ENCODE measurements around the gene BTG1. TPM values are rescaled to one million over a fixed set of nuclear protein-coding genes. Genes with fewer than 3 reads are reported as not detected.

The BTG1 gene
- total RNA-seq, 1 donor, result 5.6 TPM

DNA sequence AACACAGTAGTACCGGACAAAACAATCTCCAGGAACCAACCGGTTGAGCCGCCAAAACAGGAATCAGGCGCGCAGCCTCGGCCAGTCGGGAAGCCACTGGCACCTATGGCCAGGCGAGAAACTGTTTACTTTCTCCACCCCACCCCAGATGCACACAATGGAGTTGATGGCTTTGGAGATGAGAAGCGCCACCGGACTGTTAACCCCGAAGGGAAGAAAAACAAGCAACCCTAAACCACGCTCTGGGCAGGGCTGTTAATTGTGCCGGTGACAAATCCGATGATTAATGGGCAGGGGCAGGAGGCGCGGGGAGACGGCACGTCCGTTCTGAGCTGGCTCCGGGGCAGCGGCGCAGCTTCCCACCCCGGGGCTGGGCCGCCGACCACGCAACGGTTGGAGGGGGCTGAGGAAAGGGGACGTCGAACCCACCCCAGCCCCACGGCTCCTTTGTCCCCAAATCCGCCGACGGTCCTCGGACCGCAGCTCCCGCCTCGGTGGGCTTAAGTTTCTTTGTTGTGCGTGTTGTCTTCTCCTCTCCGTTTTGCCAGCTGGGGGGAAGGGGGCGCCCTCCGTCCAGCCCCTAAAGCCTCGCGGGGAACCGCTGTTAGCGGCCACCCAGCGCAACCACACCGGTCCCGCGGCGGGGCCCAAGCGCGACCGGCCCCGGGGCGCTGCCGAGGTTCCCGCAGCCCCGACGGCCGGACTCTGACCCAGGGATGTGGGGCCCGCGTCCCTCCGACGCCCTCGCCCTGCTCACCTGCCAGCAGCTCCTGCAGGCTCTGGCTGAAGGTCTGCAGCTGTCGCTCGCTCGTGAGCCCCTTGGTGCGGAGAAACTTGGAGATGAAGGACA, 790 bp downstream of the BTG1 start:
- DNase-seq (ENCODE audit: low read depth), result no peak
- TF ChIP-seq CTCF (IDR thresholded peaks at IDR 0.05; ENCODE audit: insufficient read depth, low read depth, low read length), result no peak
- peak overlapping the region; percentile 92 for H3K4me3 ChIP-seq (ENCODE audit: low read depth, low read length)

GRCh38 chr12:92143686-92144630, 1.7 kb downstream of the BTG1 start:
- peak overlapping the region; percentile 92 for H3K4me3 ChIP-seq (ENCODE audit: low read depth, low read length)
- TF ChIP-seq CTCF (IDR thresholded peaks at IDR 0.05; ENCODE audit: insufficient read depth, low read depth, low read length), result peak; percentile 85
- peak; percentile 98 for DNase-seq (ENCODE audit: low read depth)

DNA sequence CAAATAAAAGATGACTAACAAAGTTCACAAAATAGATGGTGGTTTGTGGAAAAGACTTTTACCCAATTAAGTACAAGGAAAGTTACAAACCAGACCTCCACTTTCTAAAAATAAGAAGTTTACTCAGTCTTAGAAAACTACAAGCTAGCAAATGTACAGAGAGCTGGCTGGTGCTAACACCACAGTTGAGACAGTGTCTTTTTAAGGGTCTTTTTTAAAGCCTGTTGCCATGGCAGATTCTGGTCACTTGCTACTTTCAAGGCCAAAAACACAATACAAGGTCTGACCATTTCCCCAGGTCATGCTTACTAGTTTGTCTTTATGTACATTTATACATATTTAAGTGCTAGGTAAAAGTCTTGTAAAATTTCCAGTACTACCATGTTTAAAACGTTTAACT, 2.4 kb downstream of the BTG1 start:
- no peak for DNase-seq (ENCODE audit: low read depth)
- no peak for TF ChIP-seq CTCF (IDR thresholded peaks at IDR 0.05; ENCODE audit: insufficient read depth, low read depth, low read length)

DNA sequence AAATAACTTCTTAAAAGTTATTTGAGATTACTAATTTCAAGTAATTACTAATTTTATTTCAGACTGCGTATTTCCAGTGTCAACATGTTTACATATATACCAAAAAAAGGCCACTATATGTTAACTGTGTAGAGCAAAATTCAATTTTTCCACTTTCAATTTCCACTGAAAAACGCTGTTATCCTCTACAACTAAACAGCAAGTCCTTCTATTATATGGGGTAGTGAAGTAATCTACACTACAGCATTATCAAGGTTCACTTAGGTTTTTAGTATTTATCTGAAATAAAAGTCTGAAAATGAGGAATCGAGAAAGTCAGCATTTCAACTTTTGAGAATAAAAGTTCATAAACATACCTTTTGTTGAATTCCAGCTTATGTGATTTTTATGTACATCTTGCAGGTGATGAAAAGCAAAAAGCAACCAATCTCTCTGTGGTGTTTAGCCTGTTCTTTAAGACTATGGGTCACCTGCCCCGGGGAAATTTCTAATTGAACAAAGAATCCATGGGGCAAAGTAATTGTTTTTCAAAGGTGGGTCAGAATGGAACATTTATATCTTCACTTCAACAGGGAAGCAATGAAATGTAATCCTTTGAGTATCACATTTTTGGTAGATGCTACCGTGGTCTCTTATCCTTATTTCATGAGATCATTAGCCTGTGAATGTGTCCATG, 3.3 kb downstream of the BTG1 start:
- no peak for DNase-seq (ENCODE audit: low read depth)
- peak overlapping the region; percentile 92 for H3K4me3 ChIP-seq (ENCODE audit: low read depth, low read length)
- no peak for TF ChIP-seq CTCF (IDR thresholded peaks at IDR 0.05; ENCODE audit: insufficient read depth, low read depth, low read length)

More for the DNA sequence above, 2.4 kb downstream of the BTG1 start:
- peak overlapping the region; percentile 92 for H3K4me3 ChIP-seq (ENCODE audit: low read depth, low read length)

GRCh38 chr12:92141591-92142121, 4.0 kb downstream of the BTG1 start:
- no peak for DNase-seq (ENCODE audit: low read depth)
- peak overlapping the region; percentile 92 for H3K4me3 ChIP-seq (ENCODE audit: low read depth, low read length)

More at GRCh38 chr12:92141591-92142121, 4.0 kb downstream of the BTG1 start:
- TF ChIP-seq CTCF (IDR thresholded peaks at IDR 0.05; ENCODE audit: insufficient read depth, low read depth, low read length), result no peak
